Activated naive CD8-positive, alpha-beta T cell treated with anti-CD3 and anti-CD28 coated beads for 36 hours (primary cell): ENCODE results near the gene PDAP1. TPM values are rescaled to one million over a fixed set of nuclear protein-coding genes. Genes with fewer than 3 reads are reported as not detected.
"Not testable (repeated sequence)": the region's sequence is repeated elsewhere in the genome, so short reads cannot be mapped to it uniquely, and the experiment has no call there.

Experiments used
- DNase-seq: peaks from one replicate; pipeline ENCODE4 v3.0.0; 2021
- H3K27ac Mint-ChIP-seq: one replicate; pipeline ENCODE4 v1.8.0; 2022; ENCODE audit warnings: mild to moderate bottlenecking, moderate library complexity, mixed read lengths
- H3K27me3 Mint-ChIP-seq: one replicate; pipeline ENCODE4 v1.8.0; 2022; ENCODE audit warnings: mild to moderate bottlenecking, mixed read lengths
- H3K36me3 Mint-ChIP-seq: one replicate; pipeline ENCODE4 v1.8.0; 2021; ENCODE audit warnings: mild to moderate bottlenecking, mixed read lengths
- H3K4me1 Mint-ChIP-seq: one replicate; pipeline ENCODE4 v1.8.0; 2021; ENCODE audit warnings: mixed read lengths
- H3K4me3 Mint-ChIP-seq: one replicate; pipeline ENCODE4 v1.8.0; 2022; ENCODE audit warnings: mild to moderate bottlenecking, moderate library complexity, mixed read lengths
- H3K9me3 Mint-ChIP-seq: one replicate; pipeline ENCODE4 v1.8.0; 2022; ENCODE audit warnings: mixed read lengths
- total RNA-seq, 2 experiments: library from RNA; stranded (reverse); gene quantifications; one replicate each; pipeline ENCODE4 v1.2.3, GENCODE V29; 2021

The PDAP1 gene
- total RNA-seq, 2 experiments from 2014 or later: 201 to 214 TPM

- Mint-ChIP-seq H3K27ac (peak overlapping the region; percentile 28), H3K36me3 (peaks cover 15% of the 10 kb centered on the region), H3K9me3 (no peaks in the 10 kb centered on the region), H3K27me3 (no peaks in the 10 kb centered on the region), H3K4me3 (no peak overlapping the region), H3K4me1 (peaks cover 12% of the 10 kb centered on the region)
- peak; percentile 47 for DNase-seq
Measured at GRCh38 chr7:99365318-99366141, 42.9 kb downstream of the PDAP1 start.

GRCh38 chr7:99363286-99363685 is 45.1 kb downstream of the PDAP1 start:
- H3K9me3 Mint-ChIP-seq: no peaks in the 10 kb centered on the region

GRCh38 chr7:99362801-99363200 is 45.6 kb downstream of the PDAP1 start:
- no peak overlapping the region for H3K4me3 Mint-ChIP-seq
- H3K27ac Mint-ChIP-seq: no peak overlapping the region
- peaks cover 18% of the 10 kb centered on the region for H3K36me3 Mint-ChIP-seq
- H3K4me1 Mint-ChIP-seq: peaks cover 4% of the 10 kb centered on the region
- DNase-seq: no peak
- no peaks in the 10 kb centered on the region for H3K27me3 Mint-ChIP-seq
- no peaks in the 10 kb centered on the region for H3K9me3 Mint-ChIP-seq

More at GRCh38 chr7:99363286-99363685, 45.1 kb downstream of the PDAP1 start:
- no peak overlapping the region for H3K4me3 Mint-ChIP-seq
- H3K4me1 Mint-ChIP-seq: peaks cover 4% of the 10 kb centered on the region
- DNase-seq: no peak
- H3K27me3 Mint-ChIP-seq: no peaks in the 10 kb centered on the region
- no peak overlapping the region for H3K27ac Mint-ChIP-seq
- H3K36me3 Mint-ChIP-seq: peaks cover 15% of the 10 kb centered on the region

- H3K4me3 Mint-ChIP-seq: no peak overlapping the region
- DNase-seq: no peak
- H3K36me3 Mint-ChIP-seq: peaks cover 13% of the 10 kb centered on the region
- no peaks in the 10 kb centered on the region for H3K27me3 Mint-ChIP-seq
- H3K9me3 Mint-ChIP-seq: no peaks in the 10 kb centered on the region
- H3K27ac Mint-ChIP-seq: no peak overlapping the region
- peaks cover 4% of the 10 kb centered on the region for H3K4me1 Mint-ChIP-seq
Measured at GRCh38 chr7:99359465-99360154, 48.8 kb downstream of the PDAP1 start.

GRCh38 chr7:99358521-99358920 is 49.9 kb downstream of the PDAP1 start:
- H3K27ac Mint-ChIP-seq, H3K27me3 Mint-ChIP-seq, DNase-seq, H3K9me3 Mint-ChIP-seq, H3K4me1 Mint-ChIP-seq, H3K4me3 Mint-ChIP-seq: not testable (repeated sequence)
- peaks cover 10% of the 10 kb centered on the region for H3K36me3 Mint-ChIP-seq

- H3K27ac Mint-ChIP-seq: no peak overlapping the region
- H3K9me3 Mint-ChIP-seq: no peaks in the 10 kb centered on the region
- DNase-seq: no peak
- peaks cover 4% of the 10 kb centered on the region for H3K4me1 Mint-ChIP-seq
- H3K4me3 Mint-ChIP-seq: no peak overlapping the region
- H3K36me3 Mint-ChIP-seq: peaks cover 10% of the 10 kb centered on the region
- H3K27me3 Mint-ChIP-seq: no peaks in the 10 kb centered on the region
Measured at GRCh38 chr7:99357701-99358490, 50.5 kb downstream of the PDAP1 start.

GRCh38 chr7:99355098-99355497 is 53.3 kb downstream of the PDAP1 start:
- Mint-ChIP-seq H3K4me3 (no peak overlapping the region), H3K27me3 (no peaks in the 10 kb centered on the region), H3K9me3 (no peaks in the 10 kb centered on the region), H3K36me3 (peaks cover 12% of the 10 kb centered on the region), H3K4me1 (no peaks in the 10 kb centered on the region), H3K27ac (no peak overlapping the region)
- no peak for DNase-seq

GRCh38 chr7:99352247-99352646 is 56.1 kb downstream of the PDAP1 start:
- DNase-seq: no peak
- H3K4me3 Mint-ChIP-seq: no peak overlapping the region
- no peaks in the 10 kb centered on the region for H3K9me3 Mint-ChIP-seq
- no peaks in the 10 kb centered on the region for H3K4me1 Mint-ChIP-seq
- H3K36me3 Mint-ChIP-seq: peaks cover 11% of the 10 kb centered on the region
- H3K27me3 Mint-ChIP-seq: no peaks in the 10 kb centered on the region
- no peak overlapping the region for H3K27ac Mint-ChIP-seq

- H3K9me3 Mint-ChIP-seq, H3K4me1 Mint-ChIP-seq, H3K4me3 Mint-ChIP-seq, H3K27me3 Mint-ChIP-seq, H3K36me3 Mint-ChIP-seq, H3K27ac Mint-ChIP-seq, DNase-seq: not testable (repeated sequence)
Measured at GRCh38 chr7:99350641-99351040, 57.8 kb downstream of the PDAP1 start.

Other genes with a start within 250 kb of the PDAP1 start
- not detected for gene KPNA7, start 200.5 kb downstream of the PDAP1 start, total RNA-seq
- not detected for gene MYH16, start 135.8 kb downstream of the PDAP1 start, total RNA-seq
- gene ARPC1A, start 82.7 kb downstream of the PDAP1 start, total RNA-seq: 10 to 100 TPM; 55.0 to 55.9 TPM
- gene ARPC1B, start 33.9 kb downstream of the PDAP1 start, total RNA-seq: 100 to 1,000 TPM; 256 to 258 TPM
- 100 to 1,000 TPM; 156 to 162 TPM for gene BUD31, start 372 bp upstream of the PDAP1 start, total RNA-seq
- gene PTCD1, start 30.2 kb upstream of the PDAP1 start, total RNA-seq: 1 to 10 TPM; 5.9 to 9.1 TPM
- 10 to 100 TPM; 70.0 to 70.1 TPM for gene CPSF4, start 30.3 kb upstream of the PDAP1 start, total RNA-seq
- 100 to 1,000 TPM; 457 to 476 TPM for gene ATP5MF, start 57.6 kb upstream of the PDAP1 start, total RNA-seq
- 10 to 100 TPM; 12.6 to 14.8 TPM for gene ZNF789, start 64.3 kb upstream of the PDAP1 start, total RNA-seq
- gene ZNF394, start 91.7 kb upstream of the PDAP1 start, total RNA-seq: 10 to 100 TPM; 26.1 to 27.5 TPM
- 1 to 10 TPM; 8.0 to 8.3 TPM for gene ZKSCAN5, start 96.1 kb upstream of the PDAP1 start, total RNA-seq
- 1 to 10 TPM; 5.6 to 6.0 TPM for gene FAM200A, start 143.5 kb upstream of the PDAP1 start, total RNA-seq
- gene ZNF655, start 150.0 kb upstream of the PDAP1 start, total RNA-seq: 10 to 100 TPM; 57.5 to 58.9 TPM
- under 1 TPM; 0.42 to 0.70 TPM for gene TMEM225B, start 189.7 kb upstream of the PDAP1 start, total RNA-seq
- 10 to 100 TPM; 29.7 to 30.1 TPM for gene ZSCAN25, start 208.3 kb upstream of the PDAP1 start, total RNA-seq